Measurements from ENCODE around the gene PFKP.
"Not testable (repeated sequence)": the region's sequence is repeated elsewhere in the genome, so short reads cannot be mapped to it uniquely, and the experiment has no call there.

Gene PFKP

GRCh38 chr10:3046981-3047547 lies 20.3 kb upstream of the PFKP start:
- in situ Hi-C loops (cut with HindIII; ENCODE audit: low sequenced_read_pairs), result no loop called here

- in situ Hi-C loops (cut with HindIII; ENCODE audit: low sequenced_read_pairs), result no loop called here
Observed at GRCh38 chr10:3047596-3047995, 19.8 kb upstream of the PFKP start.

GRCh38 chr10:3048119-3049019 lies 19.0 kb upstream of the PFKP start:
- in situ Hi-C loops (cut with HindIII; ENCODE audit: low sequenced_read_pairs), result no loop called here

DNA sequence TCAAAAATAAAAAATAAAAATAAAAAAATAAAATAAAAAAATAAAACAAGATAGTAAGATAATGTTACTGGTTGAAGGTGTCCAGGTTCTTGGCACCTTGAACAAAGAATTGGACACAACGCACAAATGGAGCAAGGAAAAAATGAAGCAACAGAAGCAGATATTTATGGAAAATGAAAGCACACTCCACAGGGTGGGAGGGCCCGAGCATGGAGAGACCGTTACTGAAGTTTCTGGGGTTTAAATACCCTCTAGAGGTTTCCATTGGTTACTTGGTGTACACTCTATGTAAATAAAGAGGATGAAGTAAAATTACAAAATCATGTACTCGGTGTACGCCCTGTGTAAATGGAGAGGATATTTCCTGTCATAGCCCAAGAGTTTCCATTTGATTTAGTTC lies 15.7 kb upstream of the PFKP start:
- in situ Hi-C loops (cut with HindIII; ENCODE audit: low sequenced_read_pairs), result no loop called here

DNA sequence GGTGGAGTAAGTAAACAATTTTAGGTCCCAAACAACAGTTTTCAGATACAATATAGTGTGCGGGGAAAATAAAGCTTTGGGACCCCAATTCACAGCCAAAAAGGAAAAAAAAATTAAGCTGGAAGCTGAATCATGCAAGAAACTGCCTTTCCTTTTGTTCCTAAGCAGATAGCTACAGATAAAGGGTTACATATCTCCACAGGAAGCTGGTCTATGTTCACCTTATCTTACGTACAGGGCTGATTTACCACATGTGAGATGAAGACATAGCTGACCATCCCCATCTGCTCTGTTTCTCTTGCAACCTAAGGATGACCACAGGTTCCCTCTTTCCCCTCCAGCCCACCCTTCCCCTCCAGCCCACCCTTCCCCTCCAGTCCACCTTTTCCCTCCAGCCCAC lies 14.2 kb upstream of the PFKP start:
- in situ Hi-C loops (cut with HindIII; ENCODE audit: low sequenced_read_pairs), result no loop called here

DNA sequence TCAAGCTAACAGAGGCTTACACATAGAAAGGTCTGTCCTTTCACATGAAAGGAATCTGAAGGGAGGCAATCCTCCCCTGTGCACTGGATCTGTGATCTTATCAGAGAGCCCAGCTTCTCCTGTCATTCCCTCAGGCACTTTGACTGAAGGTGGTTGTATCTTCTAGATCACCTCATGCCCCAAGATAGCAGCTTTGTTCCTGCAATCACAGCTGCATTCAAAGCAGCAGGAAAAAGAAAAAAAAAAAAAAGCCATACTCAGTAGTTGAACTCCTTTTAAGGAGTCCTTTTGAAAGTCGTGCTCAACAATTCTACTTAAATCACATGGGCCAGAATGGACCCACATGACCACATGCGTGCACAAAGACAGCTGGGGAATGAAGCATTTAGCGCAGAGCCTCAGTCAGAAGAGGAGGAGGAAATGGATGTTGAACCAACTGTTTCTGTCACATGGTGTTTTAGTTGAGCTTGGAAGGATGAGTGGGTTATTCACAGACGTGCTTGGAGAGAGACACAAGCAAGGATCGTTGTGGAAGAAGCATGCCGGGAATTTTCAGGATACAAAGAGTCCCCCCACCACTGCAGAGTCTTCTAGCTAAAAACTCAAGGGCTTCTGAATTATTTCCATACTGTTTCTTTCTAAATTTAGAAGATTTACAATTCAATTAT lies 13.0 kb upstream of the PFKP start:
- in situ Hi-C loops (cut with HindIII; ENCODE audit: low sequenced_read_pairs), result no loop called here

- in situ Hi-C loops (cut with HindIII; ENCODE audit: low sequenced_read_pairs), result no loop called here
Observed at GRCh38 chr10:3054851-3055199, 12.5 kb upstream of the PFKP start.

- in situ Hi-C loops (cut with HindIII; ENCODE audit: low sequenced_read_pairs), result no loop called here
Observed at GRCh38 chr10:3056280-3057037, 10.9 kb upstream of the PFKP start.

- in situ Hi-C loops (cut with HindIII; ENCODE audit: low sequenced_read_pairs), result no loop called here
Observed at GRCh38 chr10:3057946-3058345, 9.4 kb upstream of the PFKP start.

DNA sequence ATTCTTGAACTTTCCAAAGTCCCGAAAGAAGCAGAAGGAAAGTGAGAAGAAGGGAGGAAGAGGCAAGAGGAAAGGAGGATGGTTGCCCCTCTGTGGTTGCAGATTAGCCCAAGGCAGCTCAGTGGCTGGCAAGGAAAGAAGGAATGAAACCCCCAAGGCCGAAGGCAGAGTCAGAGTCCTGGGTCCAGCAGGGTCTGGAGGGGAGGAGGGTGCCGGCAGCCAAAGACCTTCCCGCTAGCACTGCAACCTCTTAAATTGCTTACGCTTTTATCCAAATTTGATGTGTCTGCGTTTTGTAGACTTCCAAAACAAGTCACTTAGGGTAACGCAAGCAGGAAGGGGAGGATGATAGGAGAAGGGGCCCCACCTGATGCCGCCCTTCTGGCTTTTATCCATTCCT lies 7.4 kb upstream of the PFKP start:
- in situ Hi-C loops (cut with HindIII; ENCODE audit: low sequenced_read_pairs), result no loop called here

GRCh38 chr10:3060481-3060889 lies 6.9 kb upstream of the PFKP start:
- in situ Hi-C loops (cut with HindIII; ENCODE audit: low sequenced_read_pairs), result no loop called here

DNA sequence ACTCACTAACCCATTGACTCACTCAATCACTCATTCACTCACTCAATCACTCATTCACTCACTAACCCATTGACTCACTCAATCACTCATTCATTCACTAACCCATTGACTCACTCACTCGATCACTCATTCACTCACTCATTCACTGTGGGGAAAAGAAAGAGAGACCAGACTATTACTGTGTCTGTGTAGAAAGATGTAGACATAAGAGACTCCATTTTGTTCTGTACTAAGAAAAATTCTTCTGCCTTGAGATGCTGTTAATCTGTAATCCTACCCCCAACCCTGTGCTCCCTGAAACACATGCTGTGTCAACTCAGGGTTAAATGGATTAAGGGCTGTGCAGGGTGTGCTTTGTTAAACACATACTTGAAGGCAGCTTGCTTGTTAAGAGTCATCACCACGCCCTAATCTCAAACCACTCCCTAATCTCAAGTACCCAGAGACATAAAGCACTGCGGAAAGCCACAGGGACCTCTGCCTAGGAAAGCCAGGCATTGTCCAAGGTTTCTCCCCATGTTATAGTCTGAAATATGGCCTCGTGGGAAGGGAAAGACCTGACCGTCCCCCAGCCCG lies 5.9 kb upstream of the PFKP start:
- in situ Hi-C loops (cut with HindIII; ENCODE audit: low sequenced_read_pairs), result not testable (repeated sequence)

- in situ Hi-C loops (cut with HindIII; ENCODE audit: low sequenced_read_pairs), result no loop called here
Observed at GRCh38 chr10:3062502-3063186, 4.7 kb upstream of the PFKP start.

DNA sequence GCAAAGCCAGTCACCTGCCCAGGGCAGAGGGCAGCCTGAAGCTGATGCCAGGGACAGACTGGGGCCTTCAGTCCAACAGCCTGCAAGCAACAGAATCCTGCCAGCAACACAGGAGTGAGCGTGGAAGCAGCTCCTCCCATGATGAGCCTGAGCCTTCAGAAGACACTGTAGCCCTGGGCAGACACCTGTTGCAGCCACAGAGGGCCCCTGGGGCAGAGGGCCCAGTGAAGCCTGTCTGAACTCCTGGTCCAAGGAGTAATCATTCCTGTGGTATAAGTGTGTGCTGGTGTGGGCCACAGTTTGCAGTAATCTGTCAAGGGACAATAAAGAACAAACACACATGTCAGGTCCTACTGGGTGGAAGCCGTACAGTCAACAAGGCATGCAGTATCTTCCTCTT lies 2.9 kb upstream of the PFKP start:
- in situ Hi-C loops (cut with HindIII; ENCODE audit: low sequenced_read_pairs), result no loop called here

DNA sequence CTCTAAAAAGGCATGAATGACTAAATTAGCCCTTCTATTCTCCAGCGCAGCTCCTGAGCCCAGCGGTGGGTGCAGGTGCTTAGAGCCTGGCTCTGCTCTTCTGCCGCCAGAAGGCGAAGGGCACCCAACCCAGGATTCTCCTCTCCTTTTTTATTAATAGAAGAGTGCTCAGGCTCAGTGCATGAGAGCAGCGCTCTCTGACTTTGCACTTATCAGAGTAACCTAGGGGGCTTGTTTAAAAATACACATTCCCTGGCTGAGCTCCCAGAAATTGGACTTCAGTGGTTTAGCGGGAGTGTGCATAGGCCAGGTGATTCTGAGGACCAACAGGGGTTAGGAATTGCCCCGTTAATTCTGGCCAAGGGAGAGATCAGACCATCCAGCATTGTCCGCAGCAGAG lies 1.7 kb upstream of the PFKP start:
- in situ Hi-C loops (cut with HindIII; ENCODE audit: low sequenced_read_pairs), result no loop called here

DNA sequence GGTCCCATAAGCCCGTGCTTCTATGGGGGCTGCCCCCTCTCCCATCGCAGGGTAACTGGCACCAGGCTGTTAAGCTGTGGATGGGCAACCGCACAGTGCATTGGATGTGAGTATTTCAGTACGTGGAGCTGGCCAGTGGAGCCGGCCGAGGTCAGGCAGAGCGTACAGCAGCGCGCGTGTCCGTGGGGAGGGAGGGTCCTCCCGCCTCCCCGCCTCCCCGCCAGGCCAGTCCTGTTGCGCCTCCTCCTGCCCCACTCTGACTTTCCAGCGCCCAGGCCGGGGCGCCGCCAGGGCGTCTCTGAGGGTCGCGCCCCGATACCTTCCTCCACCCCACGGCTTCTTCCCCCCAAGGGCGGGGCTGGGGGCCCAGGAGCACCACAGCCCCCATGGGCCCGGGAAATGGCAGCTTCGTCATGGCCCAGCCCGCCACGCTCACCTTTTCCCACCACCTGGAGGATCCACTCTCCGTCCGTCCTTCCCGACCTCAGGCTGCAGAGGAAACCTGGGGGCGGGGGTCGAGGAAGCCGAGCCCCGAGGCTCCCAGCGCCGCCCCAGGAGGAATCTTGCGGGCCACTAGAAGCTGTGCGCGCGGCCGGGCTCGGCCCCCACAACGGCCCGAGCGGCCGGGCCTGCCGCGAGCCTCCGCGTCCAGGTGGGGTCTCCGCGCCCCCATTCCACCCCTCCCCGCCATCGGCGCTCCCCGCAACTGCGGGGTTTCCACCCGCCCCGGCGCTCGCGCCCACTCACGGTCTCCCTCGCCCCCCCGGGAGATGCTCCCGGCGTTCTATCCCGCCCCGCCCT lies 831 bp upstream of the PFKP start:
- in situ Hi-C loops (cut with HindIII; ENCODE audit: low sequenced_read_pairs), result no loop called here

DNA sequence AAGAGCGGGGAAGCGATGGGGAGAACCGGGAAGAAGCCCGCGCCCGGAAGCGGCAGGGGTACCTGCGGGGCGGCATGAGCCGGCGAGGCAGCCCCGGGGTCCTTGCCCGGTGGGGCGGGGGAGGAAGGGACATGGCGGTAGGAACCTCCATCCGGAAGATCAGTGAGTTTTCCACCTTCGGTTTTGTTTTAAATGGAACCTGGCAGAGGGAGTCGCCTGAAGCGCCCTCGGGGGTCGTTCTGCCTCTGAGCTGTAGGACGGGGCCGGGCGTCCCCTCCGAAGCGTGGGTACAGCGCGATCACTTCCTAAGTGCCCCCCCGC lies 471 bp downstream of the PFKP start:
- in situ Hi-C loops (cut with HindIII; ENCODE audit: low sequenced_read_pairs), result no loop called here

DNA sequence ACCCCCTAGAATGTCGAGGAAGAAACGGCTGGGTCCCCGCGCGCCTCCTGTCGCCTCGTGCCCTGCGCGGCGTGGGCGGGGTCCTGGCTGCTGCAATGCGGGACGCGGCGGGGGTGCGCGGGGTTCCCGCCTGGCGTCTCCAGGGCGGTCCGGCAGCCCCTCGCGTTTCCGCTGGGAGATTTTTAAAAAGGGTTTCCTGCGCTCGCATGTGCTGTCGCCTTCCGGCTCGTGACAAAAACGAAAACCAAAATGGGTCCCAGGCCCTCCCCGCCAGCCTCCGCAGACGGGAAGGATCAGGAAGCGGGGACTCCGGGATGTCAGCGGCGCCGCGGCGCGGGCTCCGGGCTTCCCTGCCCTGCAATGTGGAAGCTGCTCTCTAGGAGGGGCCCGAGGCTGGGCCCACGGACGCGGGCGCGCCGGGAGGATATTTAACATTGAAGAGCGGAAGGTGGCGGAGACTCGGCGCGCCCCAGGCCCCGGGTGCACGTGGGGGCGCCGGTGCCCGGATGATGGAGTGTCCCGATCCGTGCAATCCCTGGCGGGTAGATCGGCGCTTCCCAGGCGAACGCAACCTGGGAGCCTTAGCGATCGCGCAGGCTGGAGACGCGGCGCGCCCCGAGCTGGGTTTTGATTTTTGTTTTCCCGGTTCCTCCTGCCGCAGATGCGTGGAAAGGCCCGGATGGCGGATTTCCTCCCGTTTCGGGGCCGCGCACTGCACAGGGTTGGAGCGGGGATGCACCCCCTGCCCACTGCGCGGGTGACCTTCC lies 1.0 kb downstream of the PFKP start:
- in situ Hi-C loops (cut with HindIII; ENCODE audit: low sequenced_read_pairs), result no loop called here

Measured in endothelial cell of hepatic sinusoid (primary cell).